Activated CD4-positive, alpha-beta T cell treated with anti-CD3 and anti-CD28 coated beads, Interleukin-10, Interleukin-2, amounts not matched to agents 100 ng/mL and 50 ng/mL, durations not matched to agents 16 hours and 8 hours (primary cell): ENCODE measurements around the gene GRIA4.
"Not testable (repeated sequence)": the region's sequence is repeated elsewhere in the genome, so short reads cannot be mapped to it uniquely, and the experiment has no call there.

Experiments used
- DNase-seq: peaks from one replicate; pipeline ENCODE4 v3.0.0-alpha.2; 2020

The GRIA4 gene

GRCh38 chr11:105935791-105936190 is 325.9 kb downstream of the GRIA4 start:
- no peak for DNase-seq

- no peak for DNase-seq
These were observed 327.5 kb downstream of the GRIA4 start for GRCh38 chr11:105937331-105937730.

- DNase-seq, result no peak
These were observed 327.9 kb downstream of the GRIA4 start for GRCh38 chr11:105937738-105938137.

- DNase-seq, result no peak
These were observed 333.0 kb downstream of the GRIA4 start for GRCh38 chr11:105942921-105943320.

- no peak for DNase-seq
These were observed 339.2 kb downstream of the GRIA4 start for GRCh38 chr11:105948918-105949590.

- no peak for DNase-seq
These were observed 344.0 kb downstream of the GRIA4 start for GRCh38 chr11:105953886-105954285.

- DNase-seq, result no peak
These were observed 350.7 kb downstream of the GRIA4 start for GRCh38 chr11:105960252-105961245.

GRCh38 chr11:105968021-105968697 is 358.3 kb downstream of the GRIA4 start:
- no peak for DNase-seq

- no peak for DNase-seq
These were observed 359.9 kb downstream of the GRIA4 start for GRCh38 chr11:105969756-105970155.

- DNase-seq, result no peak
These were observed 365.3 kb downstream of the GRIA4 start for GRCh38 chr11:105975128-105975527.

GRCh38 chr11:105979997-105980703 is 370.3 kb downstream of the GRIA4 start:
- no peak for DNase-seq

- DNase-seq, result no peak
These were observed 376.7 kb downstream of the GRIA4 start for GRCh38 chr11:105986554-105986953.

GRCh38 chr11:105988197-105988596 is 378.3 kb downstream of the GRIA4 start:
- DNase-seq, result no peak

- no peak for DNase-seq
These were observed 379.3 kb downstream of the GRIA4 start for GRCh38 chr11:105989124-105989523.

- DNase-seq, result no peak
These were observed 382.0 kb downstream of the GRIA4 start for GRCh38 chr11:105991888-105992287.

- DNase-seq, result no peak
These were observed 391.6 kb downstream of the GRIA4 start for GRCh38 chr11:106001304-106002012.

GRCh38 chr11:106003094-106003493 is 393.2 kb downstream of the GRIA4 start:
- not testable (repeated sequence) for DNase-seq

GRCh38 chr11:106011481-106011880 is 401.6 kb downstream of the GRIA4 start:
- DNase-seq, result no peak

GRCh38 chr11:106012744-106013143 is 402.9 kb downstream of the GRIA4 start:
- DNase-seq, result no peak

GRCh38 chr11:106014035-106014434 is 404.2 kb downstream of the GRIA4 start:
- no peak for DNase-seq

GRCh38 chr11:106014620-106015019 is 404.7 kb downstream of the GRIA4 start:
- no peak for DNase-seq

GRCh38 chr11:106015066-106015465 is 405.2 kb downstream of the GRIA4 start:
- DNase-seq, result no peak
